ENCODE measurements around the gene USP31.

The USP31 gene

GRCh38 chr16:23055481-23055880 is 93.8 kb downstream of the USP31 start:
- DNase-seq = no peak

- DNase-seq = peak in 1 of 3 experiments; percentile 13
Observed at GRCh38 chr16:23052908-23053580, 96.2 kb downstream of the USP31 start.

DNA sequence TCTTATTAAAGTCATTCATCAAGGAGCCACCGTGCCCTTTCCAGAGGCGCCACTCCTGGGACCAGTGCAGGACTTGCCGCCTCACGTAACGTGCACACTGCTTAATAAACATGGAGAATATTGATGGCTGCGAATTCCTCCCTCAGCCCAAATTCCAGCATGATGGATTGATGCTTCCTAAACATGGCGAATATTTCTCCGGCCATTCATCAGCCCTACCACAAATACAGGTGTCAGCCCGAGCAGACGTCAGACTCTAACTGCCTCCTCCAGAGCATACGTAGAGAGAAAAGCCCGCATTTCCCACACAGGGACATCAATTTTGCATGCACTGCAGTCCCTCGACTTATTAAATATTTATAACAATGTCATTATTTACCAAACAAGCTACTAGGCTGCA is 97.0 kb downstream of the USP31 start:
- no peak for DNase-seq

GRCh38 chr16:23051587-23051986 is 97.7 kb downstream of the USP31 start:
- no peak for DNase-seq

GRCh38 chr16:23048164-23048563 is 101.1 kb downstream of the USP31 start:
- no peak for DNase-seq

- no peak for DNase-seq
Observed at GRCh38 chr16:23045025-23045424, 104.2 kb downstream of the USP31 start.

DNA sequence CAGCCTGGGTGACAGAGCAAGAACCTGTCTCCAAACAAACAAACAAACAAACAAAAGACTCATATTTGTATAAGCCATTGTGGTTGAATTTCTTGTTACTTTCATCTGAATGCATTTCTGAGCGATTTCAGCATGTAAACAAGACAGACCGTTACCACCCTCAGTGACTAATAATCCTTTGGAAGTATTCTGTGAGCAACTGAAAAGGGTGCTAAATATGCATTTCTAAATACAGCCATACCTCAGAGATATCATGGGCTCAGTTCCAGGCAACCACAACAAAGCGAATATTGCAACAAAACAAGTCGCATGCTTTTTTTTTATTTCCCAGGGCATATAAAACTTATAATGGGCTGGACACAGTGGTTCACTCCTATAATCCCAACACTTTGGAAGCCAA is 109.0 kb downstream of the USP31 start:
- no peak for DNase-seq

DNA sequence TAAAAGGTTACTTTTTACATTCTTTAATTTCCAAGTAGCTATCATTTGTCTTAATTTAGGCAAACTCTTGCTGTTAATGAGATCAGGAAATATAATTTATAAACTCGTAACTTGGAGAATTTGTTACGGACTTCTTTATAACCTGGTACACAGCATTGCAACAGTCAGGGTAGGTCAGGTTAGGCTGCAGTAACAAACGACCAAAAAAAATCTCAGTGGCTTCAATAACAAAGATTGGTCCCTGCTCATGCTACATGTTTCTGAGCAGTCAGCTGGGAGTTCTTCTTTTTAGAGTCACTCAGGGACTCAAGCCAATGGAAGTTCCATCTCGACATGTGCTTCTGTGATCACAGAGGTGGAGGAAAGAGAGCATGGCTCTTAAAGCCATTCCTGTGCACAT is 110.1 kb downstream of the USP31 start:
- no peak for DNase-seq

- no peak for DNase-seq
Observed at GRCh38 chr16:23035240-23035639, 114.0 kb downstream of the USP31 start.

DNA sequence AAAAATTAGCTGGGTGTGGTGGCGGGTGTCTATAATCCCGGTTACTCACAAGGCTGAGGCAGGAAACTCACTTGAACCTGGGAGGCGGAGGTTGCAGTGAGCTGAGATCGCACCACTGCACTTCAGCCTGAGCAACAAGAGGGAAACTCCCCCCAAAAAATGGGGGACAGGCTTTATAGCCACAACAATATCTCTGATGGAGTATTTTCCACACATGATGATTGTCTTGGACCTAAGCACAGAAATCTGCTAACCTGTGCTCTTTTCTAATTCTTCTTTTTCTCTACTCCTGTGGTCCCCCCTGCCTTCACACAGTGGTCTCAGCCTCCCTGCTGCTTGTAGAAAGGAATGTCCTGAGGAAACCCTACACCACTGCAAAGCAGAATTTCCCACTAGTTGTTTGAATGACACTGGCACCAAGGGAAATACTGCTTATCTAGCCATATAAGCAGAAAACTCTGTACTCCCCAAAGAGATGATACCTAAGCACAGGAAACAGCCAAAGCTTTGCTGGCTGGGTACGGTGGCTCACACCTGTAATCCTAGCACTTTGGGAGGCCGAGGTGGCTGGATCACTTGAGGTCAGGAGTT is 117.6 kb downstream of the USP31 start:
- DNase-seq = no peak

DNA sequence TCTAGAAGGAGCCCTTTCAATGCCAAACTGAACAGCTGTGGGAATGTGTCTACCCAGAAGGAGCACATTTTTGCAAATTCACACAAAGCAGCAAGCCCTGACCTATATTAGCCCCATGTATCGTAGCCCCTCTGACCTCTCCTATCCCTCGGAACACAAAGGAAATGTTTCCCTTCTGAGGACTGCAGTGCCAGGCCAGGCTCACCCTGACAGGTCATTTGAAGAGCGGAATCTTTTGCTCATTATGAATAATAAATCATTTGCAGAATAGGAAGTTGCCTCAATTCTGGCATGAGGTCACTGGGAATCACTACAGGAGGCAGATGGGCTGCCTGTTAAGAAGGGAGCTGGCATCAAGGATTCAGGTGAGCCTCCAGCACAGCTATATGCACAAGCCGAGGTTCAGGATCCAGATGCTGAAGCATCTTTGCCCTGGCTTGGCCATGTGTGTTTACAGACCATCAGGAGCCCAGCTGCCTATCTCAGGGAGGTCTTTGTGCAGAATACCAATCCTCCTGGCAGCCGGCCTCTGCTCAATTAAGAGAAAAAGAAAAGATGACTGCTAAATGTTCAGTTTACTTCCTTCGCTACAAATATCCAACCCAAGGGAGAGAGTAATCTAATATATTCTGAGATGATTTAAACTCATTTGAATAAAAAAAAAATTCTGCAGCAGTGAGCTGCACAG is 119.4 kb downstream of the USP31 start:
- peak in 1 of 3 experiments; percentile 42 for DNase-seq

DNA sequence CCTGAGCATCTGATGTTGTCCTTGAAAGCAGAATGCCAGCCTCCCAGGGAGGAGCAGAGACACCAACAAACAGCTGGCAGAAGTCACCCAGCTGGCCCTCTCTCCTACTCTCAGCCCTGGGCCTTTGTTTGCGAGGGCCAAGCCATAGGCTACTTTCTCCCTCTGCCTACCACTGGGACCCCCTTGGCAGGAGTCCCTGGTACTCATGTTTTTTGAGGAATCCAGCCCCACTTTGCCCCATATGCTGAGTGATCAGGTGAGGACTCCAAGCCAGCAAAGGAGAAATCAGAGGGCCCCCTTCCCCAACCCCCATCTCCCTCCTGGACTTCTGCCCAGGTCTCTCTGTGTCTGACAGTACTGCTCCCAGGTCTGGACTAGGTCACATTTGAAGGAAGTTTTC is 121.9 kb downstream of the USP31 start:
- DNase-seq = peak in 1 of 3 experiments; percentile 1

DNA sequence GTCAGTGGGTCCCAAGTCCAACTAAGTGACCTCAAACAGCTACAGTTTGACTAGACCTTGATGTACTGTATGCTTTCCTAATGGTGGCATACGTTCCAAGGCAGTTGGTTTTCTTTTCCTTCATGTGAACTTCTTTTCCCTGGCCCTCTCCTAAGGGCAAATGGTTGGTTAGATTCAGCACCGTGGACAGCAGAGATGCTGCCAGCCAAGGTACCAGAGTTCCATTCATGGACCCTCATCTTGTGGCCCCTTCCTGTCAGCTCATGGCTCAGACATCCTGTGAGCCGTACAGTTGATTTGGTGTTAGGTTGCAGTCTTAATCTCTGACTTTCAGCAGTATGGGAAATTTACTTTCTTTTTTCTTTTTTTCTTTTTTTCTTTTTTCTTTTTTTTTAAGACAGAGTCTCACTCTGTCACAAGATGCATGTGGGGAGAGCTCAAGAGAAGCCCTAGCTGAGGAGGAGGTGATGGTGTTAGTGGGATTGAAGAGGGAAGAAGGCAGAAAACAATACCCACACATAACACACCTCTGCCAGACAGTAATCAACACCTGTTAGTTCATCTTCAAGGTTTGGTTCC is 122.4 kb downstream of the USP31 start:
- DNase-seq = no peak

GRCh38 chr16:23025692-23026307 is 123.5 kb downstream of the USP31 start:
- DNase-seq = no peak

DNA sequence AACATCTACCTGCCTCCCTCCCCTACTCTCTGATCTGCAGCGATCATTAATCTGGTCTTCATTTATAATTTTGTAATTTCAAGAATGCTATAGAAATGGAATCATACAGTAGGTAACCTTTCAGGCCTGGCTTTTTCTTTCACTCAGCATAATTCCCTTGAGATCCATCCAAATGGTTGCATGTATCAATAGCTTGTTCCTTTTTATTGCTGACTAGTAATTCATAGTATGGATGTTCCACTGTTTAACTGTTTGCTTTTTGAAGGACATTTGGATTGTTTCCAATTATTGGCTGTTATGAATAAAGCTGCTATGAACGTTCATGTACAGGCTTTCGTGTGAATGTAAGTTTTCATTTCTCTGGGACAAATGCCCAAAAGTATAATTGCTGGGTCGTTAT is 125.2 kb downstream of the USP31 start:
- peak in 1 of 3 experiments; percentile 4 for DNase-seq

GRCh38 chr16:23020084-23020483 is 129.2 kb downstream of the USP31 start:
- DNase-seq = no peak

DNA sequence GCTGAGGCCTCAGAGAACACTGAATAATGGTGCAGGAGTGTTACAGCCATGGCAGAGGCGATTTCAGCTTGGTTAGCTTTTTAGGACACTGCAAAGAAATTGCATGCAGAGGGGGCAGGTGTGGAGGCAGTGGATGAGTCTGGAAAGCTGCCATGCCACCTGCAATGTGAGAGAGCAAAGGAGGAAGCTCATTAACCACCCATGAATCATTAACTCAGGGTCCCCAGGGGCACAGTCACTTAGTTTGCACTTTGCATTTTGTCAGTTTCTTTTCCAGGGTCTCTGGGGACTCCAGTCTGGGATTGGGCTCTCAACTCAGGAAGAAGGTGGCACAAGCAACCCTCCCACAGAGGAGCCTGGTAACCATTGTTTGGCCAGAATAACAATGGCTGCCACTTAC is 132.9 kb downstream of the USP31 start:
- peak in 1 of 3 experiments; percentile 53 for DNase-seq

DNA sequence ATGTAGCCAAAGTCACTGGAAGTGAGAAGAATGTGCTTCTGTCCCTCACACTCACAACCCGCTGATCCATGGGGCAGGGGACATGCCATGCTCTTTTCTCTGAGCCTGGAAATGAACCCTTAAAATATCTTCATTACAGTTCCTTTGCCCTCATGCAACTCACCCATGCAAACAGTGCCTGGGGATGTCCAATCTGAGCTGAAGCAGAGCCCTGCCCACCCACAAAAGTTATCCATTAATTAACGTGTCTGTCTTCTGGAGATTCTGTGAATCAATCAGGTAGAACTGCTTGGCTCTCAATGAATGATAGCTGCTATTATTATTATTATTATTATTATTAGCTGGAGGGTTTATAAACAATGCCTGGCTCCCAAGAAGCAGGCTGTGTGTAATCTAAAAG is 133.7 kb downstream of the USP31 start:
- no peak for DNase-seq

GRCh38 chr16:23014592-23014991 is 134.7 kb downstream of the USP31 start:
- no peak for DNase-seq
